Measurements from ENCODE around the gene CABCOCO1. TPM values are rescaled to one million over a fixed set of nuclear protein-coding genes. Genes with fewer than 3 reads are reported as not detected.
A peak's percentile ranks its signal among the peaks of the same experiment; 100 is the strongest.
"Not testable (repeated sequence)": the region's sequence is repeated elsewhere in the genome, so short reads cannot be mapped to it uniquely, and the experiment has no call there.

Gene CABCOCO1
- polyA plus RNA-seq, 1 donor: 0.19 TPM

GRCh38 chr10:61642676-61643075 lies 20.1 kb upstream of the CABCOCO1 start:
- peak; percentile 88 for DNase-seq (ENCODE audit: low read depth)

GRCh38 chr10:61643316-61643751 lies 19.4 kb upstream of the CABCOCO1 start:
- peak; percentile 85 for DNase-seq (ENCODE audit: low read depth)

GRCh38 chr10:61653699-61654098 lies 9.0 kb upstream of the CABCOCO1 start:
- DNase-seq (ENCODE audit: low read depth): no peak

- DNase-seq (ENCODE audit: low read depth): no peak
Measured at GRCh38 chr10:61655335-61655851, 7.3 kb upstream of the CABCOCO1 start.

- no peak for DNase-seq (ENCODE audit: low read depth)
Measured at GRCh38 chr10:61663466-61663865, 737 bp downstream of the CABCOCO1 start.

- no peak for DNase-seq (ENCODE audit: low read depth)
Measured at GRCh38 chr10:61664985-61665384, 2.3 kb downstream of the CABCOCO1 start.

GRCh38 chr10:61669161-61669725 lies 6.5 kb downstream of the CABCOCO1 start:
- DNase-seq (ENCODE audit: low read depth): no peak

- DNase-seq (ENCODE audit: low read depth): no peak
Measured at GRCh38 chr10:61669849-61670248, 7.1 kb downstream of the CABCOCO1 start.

GRCh38 chr10:61673360-61673759 lies 10.6 kb downstream of the CABCOCO1 start:
- DNase-seq (ENCODE audit: low read depth): no peak

GRCh38 chr10:61682323-61682722 lies 19.6 kb downstream of the CABCOCO1 start:
- no peak for DNase-seq (ENCODE audit: low read depth)

- no peak for DNase-seq (ENCODE audit: low read depth)
Measured at GRCh38 chr10:61683319-61683718, 20.6 kb downstream of the CABCOCO1 start.

- no peak for DNase-seq (ENCODE audit: low read depth)
Measured at GRCh38 chr10:61684894-61685507, 22.3 kb downstream of the CABCOCO1 start.

GRCh38 chr10:61688551-61689308 lies 26.0 kb downstream of the CABCOCO1 start:
- DNase-seq (ENCODE audit: low read depth): no peak

GRCh38 chr10:61691667-61692066 lies 28.9 kb downstream of the CABCOCO1 start:
- DNase-seq (ENCODE audit: low read depth): not testable (repeated sequence)

GRCh38 chr10:61692447-61693010 lies 29.8 kb downstream of the CABCOCO1 start:
- no peak for DNase-seq (ENCODE audit: low read depth)

GRCh38 chr10:61698968-61699655 lies 36.4 kb downstream of the CABCOCO1 start:
- DNase-seq (ENCODE audit: low read depth): no peak

GRCh38 chr10:61701055-61701705 lies 38.5 kb downstream of the CABCOCO1 start:
- DNase-seq (ENCODE audit: low read depth): no peak

GRCh38 chr10:61701706-61702105 lies 39.0 kb downstream of the CABCOCO1 start:
- no peak for DNase-seq (ENCODE audit: low read depth)

- no peak for DNase-seq (ENCODE audit: low read depth)
Measured at GRCh38 chr10:61702584-61702983, 39.9 kb downstream of the CABCOCO1 start.

GRCh38 chr10:61705022-61705613 lies 42.4 kb downstream of the CABCOCO1 start:
- DNase-seq (ENCODE audit: low read depth): no peak

GRCh38 chr10:61708846-61709245 lies 46.1 kb downstream of the CABCOCO1 start:
- no peak for DNase-seq (ENCODE audit: low read depth)
